D721Med (cell line): ENCODE results near the gene NOS1AP.

Experiments used
- DNase-seq: peaks from one replicate; pipeline ENCODE4 v3.0.0; 2011; ENCODE audit warnings: low spot score; ENCODE audit not compliant: insufficient read length
- FAIRE-seq: peaks from 2 replicates; lab custom pipeline; 2011; peaks lifted over from hg19 to GRCh38; lab: Jason Lieb, UNC
- CTCF ChIP-seq: IDR thresholded peaks from 2 replicates; pipeline ENCODE4 v1.5.1; 2012; ENCODE audit warnings: mild to moderate bottlenecking, control low read depth; ENCODE audit not compliant: insufficient read depth; ENCODE audit errors: missing control alignments

Gene NOS1AP

GRCh38 chr1:162310337-162310736 lies 240.8 kb downstream of the NOS1AP start:
- DNase-seq (no peak), FAIRE-seq (no peak)
- no peak for TF ChIP-seq CTCF

GRCh38 chr1:162314206-162314605 lies 244.7 kb downstream of the NOS1AP start:
- FAIRE-seq, result no peak
- no peak for TF ChIP-seq CTCF
- DNase-seq, result no peak

GRCh38 chr1:162315673-162316072 lies 246.2 kb downstream of the NOS1AP start:
- no peak for FAIRE-seq
- TF ChIP-seq CTCF, result no peak

GRCh38 chr1:162316187-162316586 lies 246.7 kb downstream of the NOS1AP start:
- DNase-seq (no peak), FAIRE-seq (no peak)
- no peak for TF ChIP-seq CTCF

More at GRCh38 chr1:162315673-162316072, 246.2 kb downstream of the NOS1AP start:
- no peak for DNase-seq

GRCh38 chr1:162317621-162318020 lies 248.1 kb downstream of the NOS1AP start:
- no peak for DNase-seq
- no peak for FAIRE-seq
- TF ChIP-seq CTCF, result no peak

- DNase-seq (no peak), FAIRE-seq (no peak)
- TF ChIP-seq CTCF, result no peak
Observed at GRCh38 chr1:162319493-162320175, 250.1 kb downstream of the NOS1AP start.

GRCh38 chr1:162321809-162322422 lies 252.4 kb downstream of the NOS1AP start:
- FAIRE-seq, result no peak
- TF ChIP-seq CTCF, result no peak
- DNase-seq, result no peak
